Smooth muscle cell of the brain vasculature (primary cell): Measurements from ENCODE around the gene DNAH7.
"Not testable (repeated sequence)": the region's sequence is repeated elsewhere in the genome, so short reads cannot be mapped to it uniquely, and the experiment has no call there.

ENCODE experiments used
- DNase-seq: peaks from one replicate; pipeline ENCODE4 v3.0.0-alpha.2; 2012; ENCODE audit warnings: low read depth, low spot score

DNAH7 gene

GRCh38 chr2:195967336-195967735 is 101.3 kb downstream of the DNAH7 start:
- DNase-seq = no peak

DNA sequence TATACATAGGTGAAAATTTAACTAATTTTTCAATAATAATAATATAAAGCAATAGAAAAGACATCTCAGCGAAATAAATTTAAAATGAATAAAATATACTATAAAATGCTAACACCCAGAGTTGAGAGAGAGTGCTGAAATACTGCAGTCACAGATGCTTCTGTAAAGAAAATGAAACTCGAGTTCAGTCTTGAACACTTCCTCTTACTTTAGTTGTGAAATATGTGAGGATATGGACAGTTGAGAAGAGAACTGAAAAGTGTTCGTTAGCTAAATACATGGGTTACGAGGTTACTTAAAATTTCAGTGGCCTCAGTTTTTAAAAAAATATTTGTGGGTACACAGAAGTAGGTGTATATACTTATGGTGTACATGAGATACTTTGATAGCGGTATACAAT is 106.8 kb downstream of the DNAH7 start:
- DNase-seq = no peak

GRCh38 chr2:195959341-195959740 is 109.3 kb downstream of the DNAH7 start:
- no peak for DNase-seq

GRCh38 chr2:195956725-195957124 is 111.9 kb downstream of the DNAH7 start:
- DNase-seq = no peak

- no peak for DNase-seq
Measured at GRCh38 chr2:195945056-195945455, 123.6 kb downstream of the DNAH7 start.

DNA sequence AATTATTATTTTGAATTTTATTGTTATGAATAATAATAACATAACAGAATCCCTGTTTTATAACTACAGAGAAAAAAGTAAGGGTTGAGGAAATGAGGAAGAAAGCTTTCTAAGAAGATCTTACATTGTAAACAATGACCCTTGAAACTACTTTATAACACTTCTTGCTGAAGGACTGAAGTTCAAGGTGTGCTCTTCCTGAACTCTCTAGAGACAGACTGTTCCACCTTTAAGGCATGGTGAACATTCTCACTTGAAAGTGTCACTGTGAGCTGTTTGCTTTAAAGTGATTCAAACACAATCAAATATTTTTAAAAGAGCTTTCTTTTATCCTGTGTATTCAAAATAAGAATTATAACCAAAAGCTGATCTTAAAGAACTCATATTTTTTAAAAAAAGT is 131.5 kb downstream of the DNAH7 start:
- no peak for DNase-seq

DNA sequence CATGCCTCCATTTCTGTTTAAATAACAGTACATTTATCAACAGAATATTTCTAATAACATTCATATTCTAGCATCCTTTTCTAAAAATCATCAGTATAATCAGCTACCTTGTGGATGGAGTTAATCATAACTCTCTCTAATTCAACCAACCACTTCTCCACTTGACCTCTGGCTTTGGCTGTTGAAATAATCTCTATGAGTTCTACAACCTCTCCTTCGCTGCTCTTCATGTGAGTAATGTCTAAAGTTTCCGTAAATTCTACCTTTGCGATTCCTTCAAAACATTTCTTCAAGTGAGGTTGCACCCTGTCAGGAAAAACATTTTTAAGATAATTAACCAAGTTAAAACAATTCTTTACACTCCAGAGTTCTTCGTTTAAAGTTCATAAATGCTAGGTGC is 134.2 kb downstream of the DNAH7 start:
- no peak for DNase-seq

- no peak for DNase-seq
Measured at GRCh38 chr2:195929531-195929930, 139.1 kb downstream of the DNAH7 start.

GRCh38 chr2:195925120-195925519 is 143.5 kb downstream of the DNAH7 start:
- DNase-seq = no peak

GRCh38 chr2:195923889-195924288 is 144.7 kb downstream of the DNAH7 start:
- DNase-seq = no peak

DNA sequence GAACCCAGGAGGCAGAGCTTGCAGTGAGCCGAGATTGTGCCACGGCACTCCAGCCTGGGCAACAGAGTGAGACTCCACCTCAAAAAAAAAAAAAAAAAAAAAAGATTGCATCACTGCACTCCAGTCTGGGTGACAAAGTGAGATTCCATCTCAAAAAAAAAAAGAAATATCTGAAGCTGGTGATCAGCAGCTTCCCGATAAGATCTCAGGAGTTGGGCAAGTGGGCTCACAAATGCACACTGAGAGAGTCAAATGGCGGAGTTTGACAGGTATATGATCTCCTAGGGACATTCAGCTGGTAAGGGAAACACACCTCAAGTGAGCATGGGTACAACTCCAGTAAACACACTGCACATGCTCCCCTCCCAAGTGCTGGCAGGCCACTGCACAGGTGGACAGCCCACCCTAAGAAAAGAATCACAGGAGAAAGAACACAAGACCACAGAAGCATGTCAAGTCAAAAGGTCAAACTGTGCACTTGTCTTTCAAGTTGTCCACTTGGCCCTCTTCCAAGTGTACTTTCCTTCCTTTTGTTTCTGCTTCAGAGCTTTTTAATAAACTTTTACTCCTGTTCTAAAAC is 151.5 kb downstream of the DNAH7 start:
- not testable (repeated sequence) for DNase-seq

DNA sequence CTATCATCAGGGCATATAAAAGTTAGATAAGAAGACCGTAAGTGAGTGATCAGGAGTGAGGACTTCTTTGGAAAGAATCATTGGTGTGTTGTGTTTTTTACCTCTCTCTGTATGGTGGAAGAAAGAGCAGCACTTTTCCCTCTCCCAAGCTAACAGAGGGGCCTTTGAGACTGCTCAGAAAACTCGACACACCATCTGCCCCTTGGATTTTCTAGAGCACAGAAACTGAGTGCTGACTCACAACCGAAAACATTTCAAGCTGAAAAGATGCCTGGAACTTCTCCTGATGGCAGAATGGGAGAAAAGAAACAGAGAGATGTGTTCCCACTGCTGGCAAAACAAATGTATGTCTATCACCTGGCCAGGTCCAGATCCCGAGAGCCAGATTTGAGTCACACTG is 156.6 kb downstream of the DNAH7 start:
- no peak for DNase-seq

- DNase-seq = no peak
Measured at GRCh38 chr2:195910570-195910969, 158.1 kb downstream of the DNAH7 start.

DNA sequence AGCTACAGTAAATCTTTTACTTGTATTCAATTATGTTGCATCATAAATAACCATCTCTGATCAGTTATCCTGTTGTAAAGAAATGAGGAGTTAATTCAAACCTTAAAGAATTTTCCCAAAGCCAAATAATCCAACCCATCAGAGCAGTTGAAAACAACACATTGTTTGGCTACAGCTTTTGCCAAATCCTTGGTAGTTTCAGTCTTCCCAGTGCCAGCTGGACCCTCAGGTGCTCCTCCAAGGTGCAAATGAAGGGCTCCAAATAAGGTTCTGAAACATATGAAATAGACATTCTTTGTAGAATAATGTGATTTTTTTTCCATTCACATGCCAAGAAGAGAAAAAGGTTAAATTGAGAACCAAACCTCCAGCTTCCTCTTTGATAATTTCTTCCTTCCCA is 158.7 kb downstream of the DNAH7 start:
- no peak for DNase-seq

DNA sequence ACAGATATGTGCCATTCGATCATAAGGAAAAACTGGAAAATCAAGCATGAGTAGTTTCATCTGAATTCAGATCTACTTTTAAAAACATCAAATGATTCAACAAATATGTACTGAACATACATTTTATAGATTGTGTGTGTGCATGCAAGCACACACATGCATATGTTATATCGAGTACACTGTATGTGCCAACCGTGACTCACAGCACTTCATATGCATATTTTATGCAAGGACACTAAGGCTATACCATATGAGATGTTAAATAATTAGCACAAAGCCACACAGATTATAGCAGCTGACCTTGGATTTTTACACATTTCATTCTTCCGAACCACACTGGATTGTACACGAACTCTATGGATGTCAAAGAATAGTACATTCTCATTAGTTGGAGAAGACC is 161.2 kb downstream of the DNAH7 start:
- no peak for DNase-seq

DNA sequence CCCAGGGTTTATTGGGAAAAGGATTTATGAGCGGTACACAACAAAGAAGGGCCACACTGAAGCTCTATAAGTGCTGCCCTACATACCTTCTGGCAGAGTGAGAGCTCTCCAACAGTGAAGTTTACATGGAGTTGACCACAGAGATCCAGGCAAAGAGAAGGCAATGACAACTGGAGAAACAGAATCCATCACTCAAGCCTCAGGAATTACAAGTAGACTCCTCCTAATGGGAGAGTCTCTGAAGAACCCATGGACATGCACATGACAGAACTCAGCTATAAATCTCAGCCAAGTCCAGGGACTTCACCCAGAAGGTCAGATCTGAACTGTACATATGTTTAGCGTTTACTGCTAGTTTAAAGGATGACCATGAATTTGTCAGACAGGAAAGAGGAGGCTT is 164.7 kb downstream of the DNAH7 start:
- DNase-seq = no peak

- DNase-seq = no peak
Measured at GRCh38 chr2:195902857-195903256, 165.8 kb downstream of the DNAH7 start.

DNA sequence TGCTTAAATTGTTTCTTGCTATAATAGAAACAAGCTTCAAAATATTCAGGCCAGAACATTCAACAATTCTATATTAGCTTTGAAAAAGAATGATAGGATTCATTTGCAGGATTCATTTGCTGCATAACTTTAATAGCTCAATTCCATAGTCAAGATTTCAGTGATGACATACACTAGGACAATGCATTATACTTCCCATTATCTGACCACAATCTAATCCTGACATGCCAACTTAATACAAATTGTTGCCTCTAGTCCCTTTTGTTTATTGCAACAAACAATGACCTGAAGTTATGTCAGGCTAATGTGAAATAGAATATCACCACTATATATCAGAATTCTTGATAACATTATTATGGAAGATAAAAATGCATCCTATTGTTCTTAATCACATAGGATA is 169.4 kb downstream of the DNAH7 start:
- DNase-seq = no peak

GRCh38 chr2:195898505-195899191 is 170.0 kb downstream of the DNAH7 start:
- DNase-seq = peak; percentile 97

DNA sequence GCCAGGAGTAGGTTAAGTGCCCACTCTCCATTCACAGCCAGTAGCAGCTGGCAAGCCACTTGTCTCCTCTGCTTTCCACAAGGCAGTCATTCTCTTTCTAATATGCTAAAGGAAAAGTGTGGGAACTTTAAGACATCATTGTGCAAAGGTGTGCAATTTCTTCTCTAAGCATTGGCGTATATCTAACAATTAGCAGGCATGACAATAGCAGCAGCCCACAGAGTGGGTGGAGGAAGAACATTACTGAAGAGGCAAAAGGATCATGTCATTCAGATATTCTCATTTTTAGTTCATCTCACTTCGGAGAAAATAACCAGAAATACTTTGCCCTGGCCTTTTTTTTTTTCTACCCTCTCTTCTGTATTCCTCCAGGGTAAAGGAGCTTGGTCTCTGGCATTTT is 177.6 kb downstream of the DNAH7 start:
- no peak for DNase-seq

- no peak for DNase-seq
Measured at GRCh38 chr2:195879153-195879552, 189.5 kb downstream of the DNAH7 start.

- peak; percentile 9 for DNase-seq
Measured at GRCh38 chr2:195871326-195871725, 197.3 kb downstream of the DNAH7 start.

- no peak for DNase-seq
Measured at GRCh38 chr2:195864316-195864715, 204.3 kb downstream of the DNAH7 start.

GRCh38 chr2:195863564-195863963 is 205.1 kb downstream of the DNAH7 start:
- no peak for DNase-seq
